Bone marrow (tissue), 2 donors: ENCODE measurements around the gene MTHFSD.
"Not testable (repeated sequence)": the region's sequence is repeated elsewhere in the genome, so short reads cannot be mapped to it uniquely, and the experiment has no call there.

Source experiments
- DNase-seq, 2 donors: peaks; one replicate each; lab custom pipeline; 2025; lab: John Stamatoyannopoulos, UW

The MTHFSD gene, protein sequence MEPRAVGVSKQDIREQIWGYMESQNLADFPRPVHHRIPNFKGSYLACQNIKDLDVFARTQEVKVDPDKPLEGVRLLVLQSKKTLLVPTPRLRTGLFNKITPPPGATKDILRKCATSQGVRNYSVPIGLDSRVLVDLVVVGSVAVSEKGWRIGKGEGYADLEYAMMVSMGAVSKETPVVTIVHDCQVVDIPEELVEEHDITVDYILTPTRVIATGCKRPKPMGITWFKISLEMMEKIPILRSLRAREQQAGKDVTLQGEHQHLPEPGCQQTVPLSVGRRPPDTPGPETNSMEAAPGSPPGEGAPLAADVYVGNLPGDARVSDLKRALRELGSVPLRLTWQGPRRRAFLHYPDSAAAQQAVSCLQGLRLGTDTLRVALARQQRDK

DNA sequence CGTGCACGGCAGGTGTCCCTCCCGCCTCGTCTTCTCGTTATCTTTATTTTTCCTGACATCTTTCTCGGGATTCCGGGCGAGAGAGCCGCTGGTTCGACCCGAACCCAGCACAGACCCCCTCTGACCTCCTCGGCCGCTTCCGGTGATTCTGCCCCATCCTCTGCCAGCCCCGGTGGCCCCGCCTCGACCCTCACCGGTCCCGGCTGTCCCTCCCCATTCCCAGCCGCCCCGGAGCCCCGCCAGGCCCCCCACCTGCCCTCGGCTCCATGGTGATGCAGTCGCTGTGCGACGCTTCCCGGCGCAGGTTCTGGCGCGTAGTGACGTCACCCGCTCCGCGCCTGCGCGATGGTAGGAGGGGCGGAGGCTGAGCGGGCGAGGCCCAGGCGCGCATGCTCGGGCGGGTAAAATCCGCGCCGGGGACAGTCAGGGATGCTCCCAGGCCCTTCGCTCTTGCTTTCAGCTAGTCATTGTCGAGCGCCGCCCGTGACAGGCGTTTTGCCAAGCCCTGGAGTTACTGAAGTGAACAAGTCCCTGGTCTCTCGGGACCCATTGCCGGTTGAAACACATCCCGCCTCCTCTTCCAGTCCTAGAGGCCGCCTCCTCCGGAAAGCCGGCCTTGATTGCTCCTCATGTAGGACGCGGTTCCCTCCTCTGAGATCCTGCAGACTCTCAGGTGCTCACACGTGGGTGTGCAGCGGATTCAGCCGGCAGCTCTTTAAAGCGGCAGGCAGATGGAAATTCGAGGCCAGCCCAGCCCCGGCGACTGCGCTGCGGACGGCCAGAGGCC lies at the start of gene MTHFSD:
MTHFSD (minus strand) TSS at position 319 of the 787 bp plus-strand sequence; CDS start at position 268, 51 bp downstream.
- DNase-seq = peak; percentile 84 to 94

GRCh38 chr16:86604436-86605193 lies 49.6 kb upstream of the MTHFSD start:
- DNase-seq = no peak

DNA sequence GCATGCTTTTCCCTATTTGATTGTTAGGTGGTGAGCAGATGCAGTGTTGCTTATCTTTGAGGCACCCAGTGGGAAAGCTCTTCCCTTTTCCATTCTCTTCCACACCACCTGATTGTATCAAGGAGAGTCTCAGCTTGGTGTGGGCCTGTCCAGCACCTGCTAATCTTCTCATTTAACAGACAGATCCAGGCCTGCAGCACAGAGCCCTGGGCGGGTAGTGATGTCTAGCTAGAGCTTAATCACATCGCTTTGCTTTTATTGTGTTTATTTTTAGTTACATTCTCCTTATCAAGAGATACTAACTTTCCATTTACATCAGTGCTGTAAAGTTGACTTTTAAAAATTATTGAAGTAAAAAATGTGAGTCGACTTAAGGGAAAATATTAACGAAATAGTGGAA lies 47.5 kb upstream of the MTHFSD start:
- DNase-seq = no peak

GRCh38 chr16:86601356-86601755 lies 46.3 kb upstream of the MTHFSD start:
- DNase-seq = no peak

- DNase-seq = no peak
Measured at GRCh38 chr16:86598607-86599565, 43.9 kb upstream of the MTHFSD start.

DNA sequence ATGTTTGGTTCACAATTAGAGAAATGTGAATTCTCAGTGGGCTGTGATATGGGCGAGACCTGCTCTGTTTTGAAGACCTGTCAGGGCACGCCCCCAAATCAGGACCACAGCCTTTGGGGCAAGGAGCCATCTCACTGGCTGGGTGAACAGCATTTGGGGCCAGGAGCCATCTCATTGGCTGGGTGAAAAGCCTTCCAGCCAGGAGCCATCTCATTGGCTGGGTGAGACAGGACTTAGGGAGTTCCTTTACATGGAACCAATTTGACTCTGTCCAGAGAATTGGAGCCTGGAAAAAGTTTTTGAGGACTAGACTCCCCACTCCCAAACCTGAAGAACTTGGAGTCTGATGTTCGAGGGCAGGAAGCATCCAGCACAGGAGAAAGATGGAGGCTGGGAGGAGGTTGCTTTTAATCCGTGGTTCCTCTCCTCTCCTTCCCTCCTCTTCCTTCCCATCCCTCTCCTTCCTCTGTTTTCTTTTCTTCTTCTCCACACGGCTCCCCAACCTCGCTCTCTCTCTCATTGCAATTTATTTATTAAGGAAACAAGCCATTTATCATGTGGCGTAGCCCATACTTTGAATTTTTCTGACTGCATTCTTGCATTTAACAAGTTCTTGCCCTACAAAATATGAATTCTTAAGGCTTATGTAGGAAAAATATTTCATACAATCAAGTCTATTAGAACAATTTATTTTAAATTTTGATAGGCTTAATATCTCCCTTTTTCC lies 43.0 kb upstream of the MTHFSD start:
- DNase-seq = no peak

GRCh38 chr16:86597126-86597879 lies 42.3 kb upstream of the MTHFSD start:
- no peak for DNase-seq

- no peak for DNase-seq
Measured at GRCh38 chr16:86595983-86596605, 41.1 kb upstream of the MTHFSD start.

GRCh38 chr16:86594721-86595120 lies 39.7 kb upstream of the MTHFSD start:
- no peak for DNase-seq

- no peak for DNase-seq
Measured at GRCh38 chr16:86593913-86594620, 39.0 kb upstream of the MTHFSD start.

DNA sequence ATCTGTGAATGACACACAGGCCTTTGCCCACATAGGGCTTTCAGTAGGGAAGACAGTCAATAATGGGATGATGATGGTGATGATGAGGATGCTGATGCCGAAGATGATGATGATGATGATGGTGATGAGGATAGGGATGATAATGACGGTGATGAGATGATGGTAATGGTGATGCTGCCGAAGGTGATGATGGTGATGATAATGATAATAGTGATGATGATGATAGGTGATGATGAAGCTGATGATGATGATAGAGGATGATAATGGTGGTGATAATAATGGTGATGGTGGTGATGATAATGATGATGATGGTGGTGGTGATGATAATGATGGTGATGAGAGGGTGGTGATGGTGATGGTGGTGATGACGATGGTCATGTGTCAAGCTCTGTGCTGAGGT lies 36.2 kb upstream of the MTHFSD start:
- no peak for DNase-seq

DNA sequence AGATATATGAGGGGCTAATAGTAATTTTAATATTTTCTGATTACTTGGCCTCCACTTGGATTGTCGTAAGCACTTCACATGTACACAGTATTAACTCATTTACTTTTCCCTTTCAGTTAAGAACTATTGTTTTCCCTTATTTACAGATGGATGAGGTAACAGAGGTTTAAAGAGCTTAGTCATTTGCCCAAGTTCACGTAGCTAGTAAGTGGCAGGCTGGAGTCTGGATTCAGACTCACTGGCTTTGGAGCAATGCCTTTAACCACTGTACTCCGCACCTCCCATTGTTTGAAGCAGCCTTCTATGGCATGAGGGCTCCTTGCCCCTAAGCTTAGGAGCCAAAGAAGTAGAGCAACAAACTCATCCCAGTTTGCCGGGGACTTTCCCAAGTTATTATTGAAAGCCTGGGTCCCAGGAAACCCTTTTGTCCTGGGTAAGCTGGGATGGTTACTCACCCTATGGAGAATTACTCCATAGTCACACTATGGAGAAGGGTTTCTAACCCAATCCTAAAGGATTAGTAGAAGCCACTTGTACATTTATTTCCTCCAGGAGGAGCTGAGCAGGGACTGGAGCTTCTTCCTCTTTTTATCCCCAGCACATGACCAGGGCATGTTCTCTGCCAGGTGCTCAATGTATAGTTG lies 35.6 kb upstream of the MTHFSD start:
- no peak for DNase-seq

- not testable (repeated sequence) for DNase-seq
Measured at GRCh38 chr16:86587955-86588354, 32.9 kb upstream of the MTHFSD start.

DNA sequence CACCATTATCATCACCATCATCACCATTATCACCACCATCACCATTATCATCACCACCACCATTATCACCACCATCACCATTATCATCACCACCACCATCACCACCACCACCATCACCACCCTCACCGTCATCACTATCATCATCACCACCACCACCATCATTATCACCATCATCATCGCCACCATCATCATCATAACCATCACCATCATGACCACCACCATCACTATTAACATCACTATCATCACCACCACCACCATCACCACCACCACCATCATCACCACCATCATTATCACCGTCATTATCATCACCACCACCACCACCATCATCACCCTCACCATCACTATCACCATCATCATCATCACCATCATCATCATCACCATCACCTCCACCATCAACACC lies 32.5 kb upstream of the MTHFSD start:
- no peak for DNase-seq

GRCh38 chr16:86585821-86586611 lies 31.0 kb upstream of the MTHFSD start:
- DNase-seq = no peak

DNA sequence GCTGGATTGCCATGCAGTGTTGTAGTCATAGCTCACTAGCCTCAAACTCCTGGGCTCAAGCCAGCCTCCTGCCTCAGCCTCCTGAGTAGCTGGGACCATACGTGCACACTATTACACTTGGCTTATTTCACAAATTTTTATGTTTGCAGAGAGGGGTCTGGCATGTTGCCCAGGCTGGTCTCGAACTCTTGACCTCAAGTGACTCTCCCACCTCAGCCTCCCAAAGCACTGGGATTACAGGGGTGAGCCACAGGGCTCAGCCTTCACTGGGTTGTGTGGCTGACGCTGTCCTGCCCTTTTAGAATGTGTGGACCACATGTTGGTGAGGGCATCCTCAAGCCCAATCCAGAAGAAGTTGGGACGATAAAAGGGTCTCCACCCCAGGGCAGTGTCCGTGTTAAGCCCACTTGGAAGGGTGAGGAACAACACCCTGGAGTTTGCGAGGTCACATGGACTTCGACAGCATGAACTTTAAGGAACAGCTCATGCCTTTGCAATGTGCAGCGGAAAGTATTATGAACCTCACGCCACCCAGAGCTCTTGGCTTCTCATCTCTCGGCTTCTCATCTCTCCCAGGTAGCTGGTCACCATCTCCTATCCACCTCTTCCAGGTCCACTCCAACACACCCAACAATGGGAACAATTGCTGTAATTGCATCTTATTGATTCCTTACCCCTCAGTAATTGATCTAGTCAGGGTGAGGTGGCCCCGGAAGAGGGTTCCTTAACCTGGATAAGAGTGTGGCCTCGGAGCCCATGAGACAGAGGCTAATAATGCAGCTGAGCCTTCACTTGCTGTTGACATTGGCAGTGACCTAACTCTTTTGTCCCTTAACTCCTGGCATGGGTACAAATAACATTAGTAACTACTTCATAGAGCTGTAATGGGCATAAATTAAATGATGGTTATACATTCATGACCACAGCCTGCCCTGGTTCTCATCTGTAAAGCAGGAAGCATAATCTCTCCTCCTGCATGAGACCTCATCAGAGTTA lies 30.0 kb upstream of the MTHFSD start:
- DNase-seq = no peak
